Panc1 (cell line): Measurements from ENCODE around the gene COX5A.

Source experiments
- CTCF ChIP-seq: fragments of 450-650 bp; IDR thresholded peaks from 2 replicates; pipeline ENCODE4 v1.5.1; 2017; ENCODE audit warnings: mild to moderate bottlenecking
- POLR2AphosphoS5 ChIP-seq: IDR thresholded peaks from 2 replicates; pipeline ENCODE4 v1.6.1; 2012; ENCODE audit warnings: mild to moderate bottlenecking, low read depth, low read length, moderate library complexity
- REST ChIP-seq, 2 experiments: IDR thresholded peaks; 2 replicates each; pipeline ENCODE4 v1.6.1; 2011 to 2012; ENCODE audit warnings: low read depth in 2 of 2, control low read depth in 1 of 2, low read length in 1 of 2, mild to moderate bottlenecking in 1 of 2, moderate library complexity in 1 of 2; ENCODE audit not compliant: insufficient read depth in 1 of 2
- SIN3A ChIP-seq: IDR thresholded peaks from 2 replicates; pipeline ENCODE4 v1.6.1; 2012; ENCODE audit warnings: low read depth, mild to moderate bottlenecking, low read length, moderate library complexity, borderline replicate concordance; ENCODE audit not compliant: insufficient read depth

- TF ChIP-seq CTCF: peak; percentile 99
- TF ChIP-seq REST (IDR thresholded peaks at IDR 0.05; ENCODE audit: insufficient read depth in 1 of 2, low read depth in 2 of 2, low read length in 1 of 2): no peak
- no peak; the same call in 1 of the 2 replicates for TF ChIP-seq POLR2AphosphoS5
- no peak for TF ChIP-seq SIN3A
These were observed 12.4 kb upstream of the COX5A start for GRCh38 chr15:74950078-74950908.
